Measurements from ENCODE around the gene GRAMD1C.
"Not testable (repeated sequence)": the region's sequence is repeated elsewhere in the genome, so short reads cannot be mapped to it uniquely, and the experiment has no call there.

Gene GRAMD1C

DNA sequence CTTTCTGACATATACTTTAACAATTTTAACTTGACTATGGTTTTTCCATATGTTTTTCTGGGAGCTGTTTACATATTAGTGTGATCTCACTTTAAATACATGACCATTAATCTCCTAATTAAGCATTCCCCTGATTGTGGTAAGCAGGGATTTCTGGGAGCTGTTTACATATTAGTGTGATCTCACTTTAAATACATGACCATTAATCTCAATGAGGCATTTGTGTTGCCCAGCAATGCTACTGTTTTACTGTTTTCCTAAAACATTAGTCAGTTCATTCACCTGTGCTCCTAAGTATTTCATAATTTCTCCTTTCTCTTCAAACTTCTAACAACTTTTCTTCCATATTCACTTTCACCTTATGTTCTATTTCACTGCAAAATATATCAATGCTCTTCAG lies 3.6 kb upstream of the GRAMD1C start:
- FAIRE-seq (peak; percentile 32), DNase-seq (ENCODE audit: insufficient read length, low spot score) (no peak)
- TF ChIP-seq, protein P1, sequence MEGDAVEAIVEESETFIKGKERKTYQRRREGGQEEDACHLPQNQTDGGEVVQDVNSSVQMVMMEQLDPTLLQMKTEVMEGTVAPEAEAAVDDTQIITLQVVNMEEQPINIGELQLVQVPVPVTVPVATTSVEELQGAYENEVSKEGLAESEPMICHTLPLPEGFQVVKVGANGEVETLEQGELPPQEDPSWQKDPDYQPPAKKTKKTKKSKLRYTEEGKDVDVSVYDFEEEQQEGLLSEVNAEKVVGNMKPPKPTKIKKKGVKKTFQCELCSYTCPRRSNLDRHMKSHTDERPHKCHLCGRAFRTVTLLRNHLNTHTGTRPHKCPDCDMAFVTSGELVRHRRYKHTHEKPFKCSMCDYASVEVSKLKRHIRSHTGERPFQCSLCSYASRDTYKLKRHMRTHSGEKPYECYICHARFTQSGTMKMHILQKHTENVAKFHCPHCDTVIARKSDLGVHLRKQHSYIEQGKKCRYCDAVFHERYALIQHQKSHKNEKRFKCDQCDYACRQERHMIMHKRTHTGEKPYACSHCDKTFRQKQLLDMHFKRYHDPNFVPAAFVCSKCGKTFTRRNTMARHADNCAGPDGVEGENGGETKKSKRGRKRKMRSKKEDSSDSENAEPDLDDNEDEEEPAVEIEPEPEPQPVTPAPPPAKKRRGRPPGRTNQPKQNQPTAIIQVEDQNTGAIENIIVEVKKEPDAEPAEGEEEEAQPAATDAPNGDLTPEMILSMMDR (IDR thresholded peaks at IDR 0.05; ENCODE audit: insufficient read depth, missing control alignments): no peak

DNA sequence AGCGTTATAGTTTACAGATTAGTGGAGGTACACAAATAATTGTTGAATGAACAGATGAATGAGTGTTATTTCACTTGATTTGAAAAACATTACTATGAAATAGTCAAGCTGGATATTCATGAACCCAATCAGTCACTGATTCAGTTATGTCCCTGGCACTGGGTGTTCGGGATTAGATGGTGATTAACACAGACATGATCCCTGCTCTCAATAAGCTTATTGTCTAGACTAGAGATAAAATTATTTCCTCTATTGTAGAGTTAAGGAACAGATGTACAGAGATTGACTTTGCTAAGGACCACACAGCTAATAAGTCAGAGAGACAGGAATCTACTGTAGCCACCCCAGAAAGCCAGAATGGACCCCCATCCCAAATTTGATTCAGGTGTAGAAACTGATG lies 963 bp downstream of the GRAMD1C start:
- TF ChIP-seq, protein P1 (IDR thresholded peaks at IDR 0.05; ENCODE audit: insufficient read depth, missing control alignments): no peak
- DNase-seq (ENCODE audit: insufficient read length, low spot score) (peak; percentile 76), FAIRE-seq (peak; percentile 73)

DNA sequence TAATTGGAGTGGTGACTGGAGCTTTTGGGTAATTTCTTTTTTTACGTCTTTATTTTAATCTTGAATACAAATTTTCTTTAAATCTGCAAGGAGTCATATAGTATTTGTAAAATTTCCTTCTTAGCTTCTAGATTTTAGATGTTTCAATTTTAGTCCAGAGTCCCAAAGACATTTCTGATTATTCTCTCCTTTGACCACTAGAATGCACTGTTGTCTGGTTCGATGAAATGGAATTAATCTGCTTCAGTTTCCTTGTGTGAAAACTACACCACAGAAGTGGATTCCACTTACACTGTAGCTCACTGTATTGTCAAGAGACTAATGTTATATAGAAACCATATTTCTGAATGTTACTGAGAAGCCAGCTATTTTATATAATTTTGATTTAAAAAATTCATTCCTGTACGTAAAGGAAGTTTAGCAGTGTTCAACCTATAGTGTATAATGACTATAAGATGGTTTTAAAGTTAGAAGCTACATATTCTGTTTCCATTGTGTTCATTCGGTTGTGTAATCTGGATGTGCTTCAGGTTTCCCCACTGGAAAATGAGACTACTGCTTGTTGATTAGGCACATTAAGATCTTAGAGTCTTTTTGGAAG lies 6.1 kb downstream of the GRAMD1C start:
- FAIRE-seq: peak; percentile 68
- DNase-seq (ENCODE audit: insufficient read length, low spot score): no peak

DNA sequence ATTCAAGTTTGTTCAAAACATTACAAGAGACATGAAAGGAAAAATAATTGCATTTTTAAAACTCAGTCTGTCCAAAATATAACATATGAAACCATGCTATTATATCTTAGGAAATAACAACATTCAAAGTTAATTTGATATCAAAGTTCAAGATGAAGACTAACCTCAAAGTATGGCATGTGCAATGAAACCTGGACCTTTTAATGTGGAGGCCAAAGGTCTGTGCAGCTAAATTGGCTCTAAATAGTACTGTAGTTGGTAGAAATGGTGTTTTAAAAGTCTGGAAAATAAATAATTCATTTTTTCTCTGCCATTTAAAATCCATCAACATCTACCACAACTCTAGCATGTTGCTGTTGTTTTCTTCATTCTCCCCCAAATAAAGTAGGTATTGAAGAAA lies 8.7 kb downstream of the GRAMD1C start:
- FAIRE-seq (no peak), DNase-seq (ENCODE audit: insufficient read length, low spot score) (no peak)
- TF ChIP-seq, protein P1 (IDR thresholded peaks at IDR 0.05; ENCODE audit: insufficient read depth, missing control alignments): no peak

More for the DNA sequence above, 6.1 kb downstream of the GRAMD1C start:
- TF ChIP-seq, protein P1 (IDR thresholded peaks at IDR 0.05; ENCODE audit: insufficient read depth, missing control alignments): peak; percentile 72

DNA sequence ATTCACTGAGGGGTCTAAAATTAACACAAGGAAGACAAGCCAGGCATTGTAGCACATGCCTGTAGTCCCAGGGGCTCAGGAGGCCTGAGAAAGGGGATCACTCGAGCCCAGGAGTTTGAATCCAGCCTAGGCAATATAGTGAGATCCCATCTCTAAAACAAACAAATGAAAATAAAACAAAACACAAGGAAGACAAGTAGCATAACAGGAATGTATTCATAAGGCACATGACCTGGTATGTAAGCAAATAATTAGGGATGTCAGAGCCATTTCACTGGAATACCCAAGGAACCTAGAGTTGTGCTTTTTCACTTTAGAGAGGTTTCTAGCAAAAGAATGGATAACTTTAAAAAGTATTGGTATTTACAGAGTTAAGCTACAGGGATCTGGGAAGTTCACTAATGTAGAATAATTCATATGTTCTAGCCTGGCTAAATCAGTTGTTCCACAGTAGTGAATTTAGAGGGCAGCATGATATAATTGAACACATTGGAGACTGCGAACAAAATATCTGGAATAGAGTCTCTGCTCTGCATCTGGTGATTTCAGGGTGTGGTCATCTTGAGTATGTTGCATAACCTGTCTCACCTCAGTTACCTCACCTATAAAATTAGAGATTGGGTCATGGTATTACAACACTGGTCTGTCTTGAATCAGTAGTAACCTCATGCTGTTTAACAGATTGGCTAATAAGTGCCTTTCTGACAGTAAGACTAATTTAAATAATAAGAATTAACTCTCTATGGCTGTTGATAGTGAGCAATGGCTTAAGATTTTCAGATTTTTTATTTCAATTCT lies 9.3 kb downstream of the GRAMD1C start:
- no peak for DNase-seq (ENCODE audit: insufficient read length, low spot score)
- TF ChIP-seq, protein P1 (IDR thresholded peaks at IDR 0.05; ENCODE audit: insufficient read depth, missing control alignments): no peak
- no peak for FAIRE-seq

DNA sequence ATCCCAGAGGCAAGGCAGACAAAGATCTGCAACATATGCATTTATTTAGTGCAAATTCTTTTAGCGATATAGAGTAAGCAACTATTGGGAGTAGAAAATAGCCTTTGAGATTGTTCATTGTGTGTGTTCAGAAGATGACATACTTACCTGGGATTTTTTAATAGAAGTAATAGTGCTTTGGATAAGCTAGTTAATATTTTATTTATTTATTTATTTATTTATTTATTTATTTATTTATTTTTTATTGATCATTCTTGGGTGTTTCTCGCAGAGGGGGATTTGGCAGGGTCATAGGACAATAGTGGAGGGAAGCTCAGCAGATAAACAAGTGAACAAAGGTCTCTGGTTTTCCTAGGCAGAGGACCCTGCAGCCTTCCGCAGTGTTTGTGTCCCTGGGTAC lies 10.5 kb downstream of the GRAMD1C start:
- FAIRE-seq; DNase-seq (ENCODE audit: insufficient read length, low spot score): not testable (repeated sequence)

DNA sequence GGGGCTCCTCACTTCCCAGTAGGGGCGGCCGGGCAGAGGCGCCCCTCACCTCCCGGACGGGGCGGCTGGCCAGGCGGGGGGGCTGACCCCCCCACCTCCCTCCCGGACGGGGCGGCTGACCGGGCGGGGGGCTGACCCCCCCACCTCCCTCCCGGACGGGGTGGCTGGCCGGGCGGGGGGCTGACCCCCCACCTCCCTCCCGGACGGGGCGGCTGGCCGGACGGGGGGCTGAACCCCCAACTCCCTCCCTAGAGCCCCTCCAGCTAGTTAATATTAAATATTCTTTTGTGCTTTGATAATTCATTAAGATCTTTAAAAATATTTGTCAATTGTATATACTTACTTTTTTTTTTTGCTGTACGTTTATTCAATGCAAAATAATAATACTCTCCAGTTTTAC lies 11.3 kb downstream of the GRAMD1C start:
- not testable (repeated sequence) for DNase-seq (ENCODE audit: insufficient read length, low spot score); FAIRE-seq

DNA sequence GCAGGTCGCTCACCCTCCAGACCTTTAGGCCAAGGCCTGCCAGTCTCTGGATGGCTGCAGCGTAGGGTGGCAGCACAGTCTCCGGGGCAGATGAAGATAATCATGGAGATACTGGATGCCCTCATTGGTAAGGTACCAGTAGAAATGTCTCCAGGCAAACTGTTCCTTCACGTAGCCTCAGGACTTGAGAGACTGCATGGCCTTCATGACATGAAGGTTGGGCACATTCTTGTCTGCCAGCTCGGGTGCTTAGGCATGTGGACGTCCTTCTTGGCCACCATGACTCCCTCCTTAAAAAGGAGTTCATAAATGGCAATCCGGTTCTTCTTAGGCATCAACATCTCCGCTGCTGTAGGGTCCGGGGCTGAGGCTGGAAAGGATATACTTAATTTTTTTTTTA lies 11.8 kb downstream of the GRAMD1C start:
- not testable (repeated sequence) for DNase-seq (ENCODE audit: insufficient read length, low spot score); FAIRE-seq

Data from D721Med (cell line).